Fibroblast of lung (primary cell): Measurements from ENCODE around the gene GMPR2. TPM values are rescaled to one million over a fixed set of nuclear protein-coding genes. Genes with fewer than 3 reads are reported as not detected.

Source experiments
- DNase-seq, 2 donors: peaks; one replicate each; pipeline versions ENCODE4 v3.0.0 to v3.0.0-alpha.2; 2010; ENCODE audit warnings: low read depth in 2 of 2
- H2AFZ ChIP-seq: 2 replicates; pipeline ENCODE4 v1.5.1; 2012; ENCODE audit warnings: low read length, control low read depth, inconsistent platforms
- H3K27ac ChIP-seq: 2 replicates; pipeline ENCODE4 v1.5.1; 2011; ENCODE audit warnings: low read length, control low read depth; ENCODE audit not compliant: insufficient read depth
- H3K27me3 ChIP-seq: 2 replicates; pipeline ENCODE4 v1.5.1; 2011; ENCODE audit warnings: mild to moderate bottlenecking, low read length; ENCODE audit not compliant: control insufficient read depth, insufficient read depth
- H3K36me3 ChIP-seq: 2 replicates; pipeline ENCODE4 v1.5.1; 2011; ENCODE audit warnings: low read length; ENCODE audit not compliant: control insufficient read depth, insufficient read depth
- H3K4me1 ChIP-seq: 2 replicates; pipeline ENCODE4 v1.5.1; 2011; ENCODE audit warnings: low read length; ENCODE audit not compliant: control insufficient read depth, insufficient read depth; ENCODE audit errors: extremely low read depth
- H3K4me2 ChIP-seq: 2 replicates; pipeline ENCODE4 v1.5.1; 2011; ENCODE audit warnings: low read length, control low read depth; ENCODE audit not compliant: insufficient read depth; ENCODE audit errors: extremely low read depth
- H3K4me3 ChIP-seq, 4 experiments: fragments of 200-600 bp in 1 of 4; sonication (generic) in 1 of 4; replicated peaks in 1 of 4; 2 replicates each; pipeline ENCODE4 v1.5.1; 2011 to 2016; ENCODE audit warnings: low read length in 4 of 4, low read depth in 3 of 4, mild to moderate bottlenecking in 3 of 4, control low read depth in 2 of 4, inconsistent platforms in 1 of 4, mixed read lengths in 1 of 4; ENCODE audit not compliant: insufficient read depth in 1 of 4; ENCODE audit errors: control extremely low read depth in 1 of 4
- H3K79me2 ChIP-seq: 2 replicates; pipeline ENCODE4 v1.5.1; 2012; ENCODE audit warnings: mild to moderate bottlenecking, low read length, inconsistent platforms; ENCODE audit not compliant: control insufficient read depth, insufficient read depth
- H3K9ac ChIP-seq: 2 replicates; pipeline ENCODE4 v1.5.1; 2011; ENCODE audit warnings: mild to moderate bottlenecking, low read length, control low read depth; ENCODE audit not compliant: insufficient read depth
- H3K9me3 ChIP-seq: 2 replicates; pipeline ENCODE4 v1.5.1; 2012; ENCODE audit warnings: low read depth, low read length; ENCODE audit not compliant: control insufficient read depth, insufficient read depth
- H4K20me1 ChIP-seq: 2 replicates; pipeline ENCODE4 v1.5.1; 2011; ENCODE audit warnings: low read length; ENCODE audit not compliant: control insufficient read depth, insufficient read depth; ENCODE audit errors: extremely low read depth
- EZH2 ChIP-seq: IDR thresholded peaks from 2 replicates; pipeline ENCODE4 v1.5.1; 2012; ENCODE audit warnings: low read length, control low read depth, mild to moderate bottlenecking; ENCODE audit errors: missing control alignments
- polyA plus RNA-seq, 2 donors: library from polyadenylated mRNA; depleted of rRNA in 1 of 2; stranded (reverse) in 1 of 2; unstranded in 1 of 2; fragments of >200 nt; gene quantifications; 2 replicates each; pipeline ENCODE4 v1.2.1, GENCODE V29; 2011 to 2012; ENCODE audit warnings: missing spikeins in 1 of 2
- total RNA-seq: library from RNA; depleted of rRNA; stranded (reverse); fragments of >200 nt; gene quantifications from 2 replicates; pipeline ENCODE4 v1.2.1, GENCODE V29; 2014
- TF ChIP-seq, protein P1 (sequence below), 2 donors: IDR thresholded peaks in 1 of 2; conservative IDR thresholded peaks in 1 of 2; 1 replicate in 1 of 2; 2 replicates in 1 of 2; pipeline ENCODE4 v1.5.1; 2011 to 2012; ENCODE audit warnings: low read length in 2 of 2, control low read depth in 1 of 2, inconsistent platforms in 1 of 2, low read depth in 1 of 2, mild to moderate bottlenecking in 1 of 2

GMPR2 gene
- total and polyA plus RNA-seq, 2 donors (not counting 1 experiment from before 2014, with no cell fraction given): 80.2 to 128 TPM

DNA sequence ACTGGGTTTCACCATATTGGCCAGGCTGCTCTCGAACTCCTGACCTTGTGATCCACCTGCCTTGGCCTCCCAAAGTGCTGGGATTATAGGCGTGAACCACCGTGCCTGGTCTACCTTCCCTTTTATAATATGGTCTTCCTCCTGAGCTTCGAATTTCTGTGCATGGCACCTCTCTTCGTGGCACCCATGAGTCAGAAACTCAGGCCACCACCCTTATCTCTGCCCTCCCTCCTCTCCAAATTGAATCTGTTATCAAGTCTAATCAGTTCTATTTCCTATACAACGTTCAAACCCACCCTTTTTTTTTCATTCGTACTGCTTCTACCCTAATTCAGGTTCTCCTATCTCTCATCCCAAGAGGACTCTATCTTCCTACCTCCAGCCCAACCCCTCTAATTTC, 14.7 kb downstream of the GMPR2 start:
- Histone ChIP-seq H4K20me1 (no peaks in the 10 kb centered on the region), H3K27me3 (no peaks in the 10 kb centered on the region), H3K27ac (no peak overlapping the region), H3K9ac (no peak overlapping the region), H2AFZ (no peak overlapping the region), H3K4me3 (no peak overlapping the region), H3K9me3 (no peaks in the 10 kb centered on the region), H3K36me3 (no peaks in the 10 kb centered on the region), H3K4me1 (peaks cover 5% of the 10 kb centered on the region), H3K79me2 (no peaks in the 10 kb centered on the region), H3K4me2 (no peak overlapping the region)
- no peak for DNase-seq
- no peak for TF ChIP-seq EZH2
- TF ChIP-seq, protein P1, sequence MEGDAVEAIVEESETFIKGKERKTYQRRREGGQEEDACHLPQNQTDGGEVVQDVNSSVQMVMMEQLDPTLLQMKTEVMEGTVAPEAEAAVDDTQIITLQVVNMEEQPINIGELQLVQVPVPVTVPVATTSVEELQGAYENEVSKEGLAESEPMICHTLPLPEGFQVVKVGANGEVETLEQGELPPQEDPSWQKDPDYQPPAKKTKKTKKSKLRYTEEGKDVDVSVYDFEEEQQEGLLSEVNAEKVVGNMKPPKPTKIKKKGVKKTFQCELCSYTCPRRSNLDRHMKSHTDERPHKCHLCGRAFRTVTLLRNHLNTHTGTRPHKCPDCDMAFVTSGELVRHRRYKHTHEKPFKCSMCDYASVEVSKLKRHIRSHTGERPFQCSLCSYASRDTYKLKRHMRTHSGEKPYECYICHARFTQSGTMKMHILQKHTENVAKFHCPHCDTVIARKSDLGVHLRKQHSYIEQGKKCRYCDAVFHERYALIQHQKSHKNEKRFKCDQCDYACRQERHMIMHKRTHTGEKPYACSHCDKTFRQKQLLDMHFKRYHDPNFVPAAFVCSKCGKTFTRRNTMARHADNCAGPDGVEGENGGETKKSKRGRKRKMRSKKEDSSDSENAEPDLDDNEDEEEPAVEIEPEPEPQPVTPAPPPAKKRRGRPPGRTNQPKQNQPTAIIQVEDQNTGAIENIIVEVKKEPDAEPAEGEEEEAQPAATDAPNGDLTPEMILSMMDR (conservative IDR thresholded peaks at IDR 0.05 in 1 of 2, IDR thresholded peaks at IDR 0.05 in 1 of 2; ENCODE audit: low read depth in 1 of 2, low read length in 2 of 2): no peak

DNA sequence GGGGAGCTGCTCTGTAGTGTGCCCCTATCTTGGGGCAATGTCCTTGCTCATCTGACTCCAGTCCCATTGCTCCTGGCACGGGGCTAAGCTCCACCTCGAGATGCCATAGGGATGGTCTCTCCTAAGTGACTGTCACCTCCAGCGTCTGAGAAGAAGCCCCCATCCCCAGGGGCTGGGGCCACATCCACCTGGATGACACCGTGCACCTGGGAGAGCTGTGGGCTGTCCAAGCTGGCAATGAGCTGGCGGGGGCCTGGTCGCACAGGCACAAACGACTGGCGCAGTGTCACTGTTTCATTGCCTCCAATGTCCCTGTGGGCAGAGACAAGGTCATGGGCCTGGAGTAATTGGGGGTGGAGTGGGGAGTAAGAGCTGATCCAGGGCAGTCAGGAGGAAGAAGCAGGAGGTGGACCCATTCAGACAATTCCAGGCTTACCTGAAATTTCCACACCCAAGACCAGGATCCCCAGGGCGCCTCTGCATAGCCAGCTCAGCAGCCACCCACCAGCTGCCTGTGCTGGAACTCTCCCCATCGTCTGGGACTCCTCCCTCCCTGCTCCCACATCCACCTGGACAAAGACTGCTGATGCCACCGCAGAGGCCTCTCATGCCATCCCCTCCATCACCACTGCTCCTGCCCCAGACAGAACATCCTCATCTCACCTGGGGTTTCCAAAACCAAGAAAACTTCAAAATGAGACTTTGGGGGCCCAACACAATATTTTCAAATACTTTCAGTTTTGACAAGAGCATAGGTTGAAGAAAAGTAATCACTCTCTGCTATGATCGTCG, 16.7 kb downstream of the GMPR2 start:
- Histone ChIP-seq H3K4me2 (no peak overlapping the region), H3K36me3 (no peaks in the 10 kb centered on the region), H3K27me3 (no peaks in the 10 kb centered on the region), H3K27ac (no peak overlapping the region), H3K4me1 (peaks cover 2% of the 10 kb centered on the region), H2AFZ (no peak overlapping the region), H3K4me3 (no peak overlapping the region), H3K9me3 (no peaks in the 10 kb centered on the region), H3K79me2 (no peaks in the 10 kb centered on the region), H4K20me1 (no peaks in the 10 kb centered on the region), H3K9ac (no peak overlapping the region)
- TF ChIP-seq, protein P1 (conservative IDR thresholded peaks at IDR 0.05 in 1 of 2, IDR thresholded peaks at IDR 0.05 in 1 of 2; ENCODE audit: low read depth in 1 of 2, low read length in 2 of 2): no peak
- TF ChIP-seq EZH2: no peak
- DNase-seq: no peak

DNA sequence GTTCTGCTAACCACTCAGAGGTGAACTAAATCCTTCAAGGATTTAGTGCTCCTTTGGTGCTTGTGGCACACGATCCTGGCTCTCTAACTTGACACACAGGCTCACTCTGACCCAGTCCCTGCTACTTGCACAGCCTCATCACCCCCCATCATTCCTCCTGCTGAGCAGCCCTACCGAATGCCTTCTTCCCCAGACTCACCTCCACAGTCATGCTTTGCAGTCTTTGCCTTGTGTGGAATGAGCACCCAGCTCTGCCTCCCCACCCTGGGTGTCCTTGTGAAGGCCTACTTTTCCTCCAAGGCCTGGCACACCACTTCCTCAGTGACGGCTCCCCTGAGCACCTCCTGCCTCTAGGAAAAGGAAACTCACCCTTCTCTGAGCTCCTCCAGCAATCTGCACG, 17.6 kb downstream of the GMPR2 start:
- Histone ChIP-seq H3K27me3 (no peaks in the 10 kb centered on the region), H3K4me2 (no peak overlapping the region), H3K9me3 (no peaks in the 10 kb centered on the region), H2AFZ (no peak overlapping the region), H4K20me1 (no peaks in the 10 kb centered on the region), H3K4me1 (peaks cover 2% of the 10 kb centered on the region), H3K36me3 (no peaks in the 10 kb centered on the region), H3K79me2 (no peaks in the 10 kb centered on the region), H3K9ac (no peak overlapping the region), H3K4me3 (no peak overlapping the region), H3K27ac (no peak overlapping the region)
- no peak for TF ChIP-seq EZH2
- TF ChIP-seq, protein P1 (conservative IDR thresholded peaks at IDR 0.05 in 1 of 2, IDR thresholded peaks at IDR 0.05 in 1 of 2; ENCODE audit: low read depth in 1 of 2, low read length in 2 of 2): no peak
- DNase-seq: no peak
